Stimulated activated CD8-positive, alpha-beta memory T cell treated with anti-CD3 and anti-CD28 coated beads, Interleukin-12 subunit alpha, Interleukin-12 subunit beta, amount 100 ng/mL, for 1 hour (primary cell): ENCODE data around the gene ABCA12.

Experiments
- DNase-seq: peaks from one replicate; pipeline ENCODE4 v3.0.0-alpha.2; 2020; ENCODE audit warnings: low read depth

The ABCA12 gene

DNA sequence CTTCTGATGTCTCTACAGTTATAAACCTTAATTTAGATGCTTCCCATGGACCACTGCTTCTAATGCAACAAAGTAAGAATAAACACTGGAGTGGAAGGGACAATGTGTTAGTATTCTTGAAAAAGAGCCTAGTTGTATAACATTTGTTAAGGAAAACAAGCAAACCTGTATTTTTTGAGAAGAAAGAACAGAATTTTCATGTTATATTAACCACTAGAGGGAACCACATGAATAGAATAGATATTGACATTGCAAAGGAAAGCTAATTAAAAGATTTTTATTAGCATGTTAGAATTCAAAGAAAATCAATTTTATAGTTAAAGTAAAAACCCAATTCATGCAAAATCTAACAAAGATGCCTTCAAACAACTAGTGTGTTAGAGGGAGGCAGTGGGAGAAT is 177.7 kb downstream of the ABCA12 start:
- no peak for DNase-seq

DNA sequence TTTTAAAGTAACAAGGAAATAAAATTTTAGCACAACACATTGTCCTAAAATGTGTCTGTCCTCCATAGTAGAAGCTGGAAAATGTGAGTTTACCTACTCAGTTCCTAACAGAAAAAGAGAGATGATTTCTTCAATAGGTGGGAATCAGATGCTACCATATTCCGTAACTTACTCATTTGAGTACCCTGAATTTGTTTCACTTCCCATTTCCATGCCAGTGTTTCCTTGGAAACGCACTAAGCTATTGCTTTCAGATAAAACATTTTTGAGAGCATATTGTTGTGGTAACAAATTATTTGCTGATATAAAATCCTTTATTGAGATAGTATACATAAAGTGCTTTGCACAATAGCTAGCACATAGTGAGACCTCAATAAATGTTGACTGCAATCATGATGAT is 191.5 kb downstream of the ABCA12 start:
- no peak for DNase-seq

DNA sequence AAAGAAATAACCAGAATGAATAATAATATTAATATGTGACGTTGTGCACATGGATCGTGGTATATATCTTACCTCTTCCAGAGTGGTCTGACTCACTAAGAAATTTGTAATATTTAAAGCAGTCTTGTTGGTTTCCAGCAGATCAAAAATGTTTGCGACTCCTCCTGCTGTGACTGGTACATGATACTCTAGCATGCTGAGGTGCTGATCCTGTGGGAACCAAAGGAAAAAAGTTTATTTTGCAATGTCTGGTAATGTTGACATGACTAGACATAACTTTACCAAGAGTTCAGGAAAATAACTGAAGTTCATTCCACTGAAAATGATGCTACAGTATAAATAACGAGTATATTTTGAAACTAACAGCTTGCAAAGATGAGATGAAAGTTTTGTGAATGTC is 204.4 kb downstream of the ABCA12 start:
- no peak for DNase-seq

DNA sequence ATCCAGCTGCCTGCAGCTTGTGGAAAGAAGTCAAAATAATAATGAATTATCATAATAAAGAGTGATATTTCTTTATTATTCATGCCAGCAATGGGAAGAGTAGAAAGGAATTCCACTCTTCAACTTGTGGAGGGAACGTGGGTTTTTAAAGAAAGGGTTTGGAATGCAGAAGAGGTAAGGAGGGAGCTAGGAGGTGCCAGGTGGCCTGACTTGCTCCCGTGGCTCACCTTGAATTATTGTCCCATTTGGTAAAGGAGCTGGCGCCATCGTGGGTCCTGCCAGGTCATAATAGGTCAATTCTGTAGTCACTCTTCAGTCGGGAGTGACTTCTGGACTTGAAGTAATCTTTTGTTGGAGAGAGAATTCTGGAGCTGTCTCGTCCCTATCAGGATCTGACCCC is 233.8 kb downstream of the ABCA12 start:
- no peak for DNase-seq

DNA sequence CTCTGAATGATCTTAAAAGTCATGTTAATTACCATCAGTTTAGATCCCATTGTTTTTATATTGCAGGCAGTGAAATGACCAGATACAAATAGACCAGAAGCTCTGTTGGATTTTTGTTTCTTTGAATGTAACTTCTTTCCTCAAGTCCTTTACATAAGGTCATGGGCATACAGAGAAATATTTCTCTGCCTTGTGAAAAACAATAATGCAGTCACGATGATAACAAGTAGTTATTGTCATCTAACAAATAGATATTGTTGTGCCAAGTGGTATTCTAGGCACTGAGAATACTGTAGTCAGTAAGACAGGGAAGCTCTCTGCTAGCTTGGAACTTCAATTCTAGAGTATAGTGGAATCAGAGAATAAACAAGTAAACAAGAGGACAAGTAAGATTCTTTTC is 234.2 kb downstream of the ABCA12 start:
- DNase-seq = no peak

DNA sequence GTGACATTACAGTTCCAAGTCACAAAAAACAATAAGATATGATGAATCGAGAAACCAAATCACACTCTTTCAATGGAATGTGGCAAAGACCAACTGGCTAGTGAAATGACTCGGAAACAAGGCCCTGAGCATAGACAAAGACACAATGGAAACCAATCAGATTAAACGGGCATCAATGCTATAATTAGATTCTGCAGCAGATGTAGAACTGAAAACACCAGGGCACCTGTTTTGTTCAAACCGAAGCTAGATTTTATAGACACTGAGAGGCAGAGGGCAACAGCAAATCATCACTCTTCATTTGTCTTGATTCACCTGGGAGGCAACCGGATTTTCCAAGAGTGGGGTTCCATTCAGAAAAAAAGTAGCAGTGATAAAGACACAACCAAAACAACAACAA is 236.1 kb downstream of the ABCA12 start:
- no peak for DNase-seq

DNA sequence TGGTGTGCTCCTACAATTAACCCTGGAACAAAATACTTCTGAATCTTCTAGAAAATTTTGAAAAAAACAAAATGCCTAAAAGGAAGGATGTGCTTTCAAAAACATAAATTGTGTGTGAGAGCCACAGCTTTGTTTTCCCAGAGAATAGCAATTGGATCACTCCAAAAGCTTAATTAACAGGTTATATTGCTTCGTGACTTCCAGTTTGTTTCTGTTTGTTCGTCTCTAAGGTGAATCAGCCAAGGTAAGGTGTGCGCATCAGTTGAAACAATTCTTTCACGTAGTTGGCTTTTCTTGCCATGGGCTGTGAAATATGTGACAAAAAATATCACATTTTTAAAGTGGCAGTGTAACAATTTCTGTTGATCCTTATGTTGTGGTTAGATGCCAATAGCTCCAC is 238.7 kb downstream of the ABCA12 start:
- no peak for DNase-seq

DNA sequence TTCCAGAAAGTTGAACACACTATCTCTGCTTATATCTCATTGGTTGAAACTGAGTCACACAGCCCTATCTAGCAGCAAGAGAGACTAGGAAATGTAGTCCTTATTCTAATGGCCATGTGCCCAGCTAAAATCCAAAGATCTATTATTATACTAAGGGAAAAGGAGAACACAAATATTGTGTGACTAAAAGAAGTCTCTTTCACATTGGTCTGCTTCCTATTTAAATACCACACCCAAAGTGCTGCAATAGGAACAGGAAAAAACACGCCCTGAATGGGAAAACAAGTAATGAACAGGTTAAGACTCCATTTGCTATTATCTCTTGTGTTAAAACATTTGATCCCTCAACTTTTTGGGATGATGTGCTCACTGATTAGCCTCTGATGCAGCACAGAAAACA is 242.2 kb downstream of the ABCA12 start:
- no peak for DNase-seq

DNA sequence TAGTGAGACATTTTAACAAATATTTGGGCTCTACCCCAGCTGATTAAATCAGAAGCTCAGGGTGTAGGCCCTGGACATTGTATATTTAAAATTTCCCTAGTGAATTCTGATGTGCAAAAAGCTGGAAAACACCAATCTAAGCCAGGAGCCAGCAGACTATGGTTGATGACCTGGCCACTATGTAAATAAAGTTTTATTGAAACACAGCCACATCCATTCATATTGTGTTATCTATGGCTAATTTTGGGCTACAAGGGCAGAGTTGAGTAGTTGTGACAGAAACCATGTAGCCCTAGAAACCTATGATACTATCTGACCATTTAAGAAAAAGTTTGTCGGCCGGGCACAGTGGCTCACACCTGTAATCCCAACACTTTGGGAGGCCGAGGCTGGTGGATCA is 243.0 kb downstream of the ABCA12 start:
- DNase-seq = no peak

DNA sequence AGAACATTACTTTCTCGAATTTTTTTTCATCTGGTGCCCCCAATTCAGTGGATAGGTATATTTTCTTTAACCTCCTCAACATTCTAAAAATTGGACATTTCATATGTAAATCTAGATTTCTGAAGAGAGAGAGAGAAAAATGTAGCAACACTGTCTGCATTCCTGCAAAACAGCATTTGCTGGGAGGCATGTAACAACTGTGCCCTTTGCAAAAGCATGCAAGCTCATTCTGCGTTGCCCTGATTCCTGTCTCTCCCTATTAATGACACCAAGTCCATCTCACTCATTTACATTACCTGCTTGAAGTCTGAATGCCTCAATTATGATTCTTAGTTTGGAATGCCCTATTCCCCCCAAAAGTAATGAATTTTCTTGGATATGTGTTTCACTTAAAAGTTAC is 249.1 kb downstream of the ABCA12 start:
- DNase-seq = no peak

DNA sequence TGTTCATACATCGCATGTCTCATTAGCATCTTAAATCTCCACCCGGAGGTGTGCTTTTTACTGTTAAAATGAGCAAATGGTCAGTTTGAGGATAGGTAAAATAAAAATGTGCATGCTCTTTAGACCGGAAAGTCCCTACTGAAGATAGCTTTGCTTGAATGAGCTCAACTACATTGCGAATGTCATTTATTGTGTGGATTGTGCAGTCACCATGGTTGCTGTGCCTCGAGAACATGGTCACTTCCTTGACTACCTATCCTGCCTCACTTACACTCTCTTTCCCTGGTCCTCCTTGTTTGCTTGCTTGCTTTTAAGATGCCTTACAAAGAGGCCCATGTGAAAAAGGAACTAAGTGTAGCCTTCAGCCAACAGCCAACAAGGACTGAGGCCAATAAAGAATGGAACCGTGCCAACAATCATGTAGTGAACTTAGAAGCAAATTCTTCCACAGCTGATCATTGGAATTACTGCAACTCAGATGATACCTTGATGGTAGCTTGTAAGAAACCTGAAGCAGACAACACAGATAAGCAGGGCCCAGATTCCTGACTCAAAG is 256.7 kb downstream of the ABCA12 start:
- no peak for DNase-seq
